Measurements from ENCODE around the gene CERS4.
"Not testable (repeated sequence)": the region's sequence is repeated elsewhere in the genome, so short reads cannot be mapped to it uniquely, and the experiment has no call there.

The CERS4 gene, protein sequence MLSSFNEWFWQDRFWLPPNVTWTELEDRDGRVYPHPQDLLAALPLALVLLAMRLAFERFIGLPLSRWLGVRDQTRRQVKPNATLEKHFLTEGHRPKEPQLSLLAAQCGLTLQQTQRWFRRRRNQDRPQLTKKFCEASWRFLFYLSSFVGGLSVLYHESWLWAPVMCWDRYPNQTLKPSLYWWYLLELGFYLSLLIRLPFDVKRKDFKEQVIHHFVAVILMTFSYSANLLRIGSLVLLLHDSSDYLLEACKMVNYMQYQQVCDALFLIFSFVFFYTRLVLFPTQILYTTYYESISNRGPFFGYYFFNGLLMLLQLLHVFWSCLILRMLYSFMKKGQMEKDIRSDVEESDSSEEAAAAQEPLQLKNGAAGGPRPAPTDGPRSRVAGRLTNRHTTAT

DNA sequence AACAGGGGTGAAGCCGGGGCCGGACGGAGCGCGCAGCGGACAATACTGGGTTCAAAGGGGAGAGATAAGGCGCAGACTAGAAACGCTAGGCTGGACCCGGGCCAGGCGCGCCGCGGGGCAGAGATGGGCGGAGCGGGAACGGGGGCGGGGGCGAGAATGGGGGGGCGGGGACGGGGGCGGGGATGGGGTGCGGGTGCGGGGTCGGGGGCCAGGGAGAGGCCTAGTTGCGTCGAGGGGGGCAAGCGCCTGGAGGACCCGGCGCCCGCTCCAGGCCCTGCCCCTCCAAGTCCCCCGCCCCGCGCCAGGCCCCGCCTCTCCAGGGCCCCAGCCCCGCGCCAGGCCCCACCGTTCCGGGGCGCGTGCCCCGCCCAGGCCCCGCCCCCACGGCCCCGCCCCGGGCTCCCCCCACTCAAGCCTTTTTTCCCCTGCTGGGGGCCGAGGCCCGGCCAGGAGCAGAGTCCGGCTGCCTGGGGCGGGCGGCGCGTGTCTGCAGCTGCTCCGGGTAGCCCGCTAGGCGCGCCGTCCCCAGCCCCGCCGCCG, at the start of gene CERS4:
TSS of gene CERS4 (plus strand) at position 449 of the 540 bp plus-strand sequence. CDS start 41,707 bp downstream, outside the sequence.
- peak; percentile 69 for DNase-seq (ENCODE audit: low read depth)

GRCh38 chr19:8161135-8161646, 48.0 kb upstream of the CERS4 start:
- DNase-seq (ENCODE audit: low read depth): no peak

DNA sequence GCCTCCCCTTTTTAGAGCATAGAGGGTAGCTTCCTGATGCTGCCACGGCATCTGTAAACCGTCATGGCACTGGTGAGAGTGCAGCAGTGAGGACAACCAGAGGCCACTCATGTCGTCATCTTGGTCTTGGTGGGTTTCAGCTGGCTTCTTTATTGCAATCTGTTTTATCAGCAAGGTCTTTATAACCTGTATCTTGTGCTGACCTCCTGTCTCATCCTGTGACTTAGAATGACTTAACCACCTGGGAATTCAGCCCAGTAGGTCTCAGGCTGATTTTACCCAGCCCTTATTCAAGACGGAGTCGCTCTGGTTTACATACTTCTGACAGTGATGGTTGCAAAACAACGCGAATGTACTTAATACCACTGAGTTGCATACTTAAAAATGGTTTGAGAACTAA, 45.4 kb upstream of the CERS4 start:
- DNase-seq (ENCODE audit: low read depth): no peak

GRCh38 chr19:8167985-8168384, 41.2 kb upstream of the CERS4 start:
- DNase-seq (ENCODE audit: low read depth): no peak

DNA sequence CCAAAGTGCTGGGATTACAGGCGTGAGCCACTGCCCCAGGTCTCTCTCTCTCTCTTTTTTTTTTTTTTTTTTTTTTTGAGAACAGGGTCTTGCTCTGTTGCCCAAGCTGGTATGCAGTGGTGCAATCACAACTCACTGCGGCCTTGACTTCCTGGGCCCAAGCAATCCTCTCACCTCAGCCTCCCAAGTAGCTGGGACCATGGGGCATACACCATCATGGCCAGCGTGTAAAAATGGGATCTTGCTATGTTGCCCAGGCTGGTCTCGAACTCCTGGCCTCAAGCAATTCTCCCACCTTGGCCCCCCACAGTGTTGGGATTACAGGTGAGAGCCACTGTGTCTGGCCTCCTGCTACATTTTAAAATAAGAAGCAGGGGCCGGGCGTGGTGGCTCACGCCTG, 40.6 kb upstream of the CERS4 start:
- no peak for DNase-seq (ENCODE audit: low read depth)

- no peak for DNase-seq (ENCODE audit: low read depth)
These were observed 34.5 kb upstream of the CERS4 start for GRCh38 chr19:8174706-8175105.

DNA sequence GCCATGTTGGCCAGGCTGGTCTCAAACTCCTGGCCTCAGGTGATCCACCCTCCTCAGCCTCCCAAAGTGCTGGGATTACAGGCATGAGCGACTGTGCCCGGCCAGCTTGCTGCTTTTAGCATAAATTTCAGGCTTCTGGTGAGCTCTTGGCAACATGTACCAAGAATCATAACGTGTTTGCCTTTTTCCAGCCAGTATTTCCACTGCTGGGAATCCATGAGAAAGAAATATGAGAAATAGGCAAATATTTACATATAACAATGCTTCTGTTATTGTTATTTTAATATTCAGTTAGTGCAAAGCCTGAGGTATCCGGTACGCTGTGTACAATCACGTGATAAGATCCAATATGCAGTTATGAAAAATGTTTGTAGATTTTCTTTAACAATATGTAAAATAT, 29.2 kb upstream of the CERS4 start:
- no peak for DNase-seq (ENCODE audit: low read depth)

- DNase-seq (ENCODE audit: low read depth): no peak
These were observed 24.9 kb upstream of the CERS4 start for GRCh38 chr19:8184274-8184673.

DNA sequence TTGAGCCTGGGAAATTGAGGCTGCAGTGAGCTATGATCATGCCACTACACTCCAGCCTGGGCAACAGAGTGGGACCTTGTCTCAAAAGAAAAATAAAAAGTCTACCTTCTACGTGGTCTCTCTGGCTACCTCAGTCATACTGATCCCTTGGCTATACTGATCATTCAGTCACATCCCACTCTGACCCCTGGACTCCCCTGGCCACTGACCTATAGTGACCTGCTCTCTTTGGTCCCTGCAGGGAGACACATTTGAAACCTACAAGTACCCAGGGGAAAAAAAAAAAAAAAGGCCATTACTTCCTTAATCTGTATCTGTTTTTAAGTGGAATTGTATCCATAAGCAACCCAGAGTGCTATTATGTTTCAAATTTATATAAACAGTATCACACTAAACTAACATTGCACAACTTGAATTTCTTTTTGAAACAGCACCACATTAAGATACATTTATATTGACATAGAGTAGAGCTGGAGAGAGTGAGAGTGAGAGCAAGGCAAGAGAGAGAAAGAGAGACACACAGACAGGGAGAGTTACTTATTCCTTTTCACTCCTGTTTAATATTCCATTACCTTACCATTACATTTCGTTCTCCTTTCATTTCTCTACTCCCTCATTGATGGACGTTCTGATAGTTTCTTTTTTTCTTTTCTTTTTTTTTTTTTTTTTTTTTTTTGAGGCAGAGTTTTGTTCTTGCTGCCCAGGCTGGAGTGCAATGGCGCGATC, 23.7 kb upstream of the CERS4 start:
- no peak for DNase-seq (ENCODE audit: low read depth)

DNA sequence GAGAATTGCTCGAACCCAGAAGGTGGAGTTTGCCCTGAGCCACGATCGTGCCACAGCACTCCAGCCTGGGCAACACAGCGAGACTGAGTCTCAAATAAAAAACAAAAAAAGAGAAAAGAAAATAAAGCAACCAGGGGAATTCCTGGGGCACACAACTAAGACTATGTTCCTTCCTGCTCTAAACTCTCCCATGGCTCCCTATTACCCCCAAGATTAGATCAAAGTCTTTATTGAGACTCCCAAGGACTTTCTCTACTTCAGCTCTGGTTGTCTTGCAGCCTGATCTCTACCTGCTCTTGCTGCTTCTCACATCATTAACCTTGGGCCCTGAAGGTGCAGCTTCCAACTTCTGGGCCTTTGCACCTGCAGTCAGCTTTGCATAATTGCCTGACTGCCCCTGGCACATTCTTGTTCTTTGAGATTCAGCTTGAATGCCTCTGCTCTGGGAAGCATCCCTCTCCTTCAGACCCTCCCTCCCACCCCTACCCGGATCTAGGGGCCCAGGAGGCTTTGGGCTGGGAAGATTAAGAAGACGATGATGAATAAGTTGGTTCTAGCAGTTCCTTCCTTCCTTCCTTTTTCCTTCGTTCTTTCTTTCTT, 16.8 kb upstream of the CERS4 start:
- no peak for DNase-seq (ENCODE audit: low read depth)

DNA sequence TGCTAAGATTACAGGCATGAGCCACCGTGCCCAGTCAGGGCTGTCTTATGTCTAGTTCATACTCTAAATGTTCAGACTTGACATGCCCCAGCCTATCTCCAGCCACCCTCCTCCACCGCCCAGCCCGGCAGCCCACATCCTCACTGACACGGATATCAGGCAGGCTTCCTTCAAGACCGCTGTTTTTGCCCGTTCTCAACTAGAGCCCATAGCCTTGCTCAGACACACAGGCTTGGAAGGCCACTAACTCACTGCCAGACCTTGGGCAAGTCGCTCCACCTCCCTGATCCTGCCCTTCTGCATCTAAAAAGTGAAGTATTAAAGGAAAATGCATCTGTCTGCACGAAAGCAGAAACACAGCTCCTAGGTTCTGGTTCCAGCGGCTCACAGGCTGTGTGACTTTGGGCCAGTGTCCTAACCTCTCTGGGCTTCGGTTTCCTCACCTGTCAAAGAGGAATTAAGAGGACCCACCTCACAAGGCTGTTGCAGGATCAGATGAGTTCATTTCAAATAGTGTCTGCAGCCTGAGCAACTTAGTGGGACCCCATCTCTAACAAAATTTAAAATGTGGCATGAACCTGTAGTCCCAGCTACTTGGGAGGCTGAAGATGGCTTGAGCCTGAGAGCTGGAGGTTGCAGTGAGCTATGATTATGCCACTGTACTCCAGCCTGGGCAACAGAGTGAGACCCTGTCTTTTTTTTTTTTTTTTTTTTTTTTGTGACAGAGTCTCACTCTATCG, 14.5 kb upstream of the CERS4 start:
- DNase-seq (ENCODE audit: low read depth): no peak

DNA sequence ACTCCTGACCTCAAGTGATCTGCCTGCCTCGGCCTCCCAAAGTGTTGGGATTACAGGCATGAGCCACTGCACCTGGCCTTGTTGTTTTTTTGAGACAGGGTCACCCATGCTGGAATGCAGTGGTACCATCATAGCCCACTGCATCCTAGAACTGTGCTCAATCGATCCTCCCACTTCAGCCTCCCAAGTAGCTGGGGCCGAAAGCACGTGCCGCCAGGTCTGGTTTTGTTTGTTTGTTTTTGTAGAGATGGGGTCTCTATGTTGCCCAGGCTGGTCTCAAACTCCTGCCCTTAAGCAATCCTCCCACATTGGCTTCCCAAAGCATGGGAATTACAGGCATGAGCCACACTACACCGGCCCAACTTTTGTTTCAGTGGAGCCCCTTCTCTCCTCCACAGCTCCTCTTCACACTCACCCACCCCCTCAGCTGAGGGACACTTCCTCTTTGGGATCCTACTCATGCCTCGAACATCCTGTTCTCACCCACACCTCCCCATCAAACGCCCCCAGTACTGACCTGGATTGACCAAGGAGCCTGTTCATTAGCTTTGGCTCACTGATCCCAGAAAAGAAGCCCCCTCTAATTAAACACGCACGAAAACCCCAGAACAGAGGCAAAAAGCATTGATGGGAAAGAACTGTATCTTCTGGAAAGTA, 12.8 kb upstream of the CERS4 start:
- DNase-seq (ENCODE audit: low read depth): no peak

GRCh38 chr19:8203288-8204120, 5.7 kb upstream of the CERS4 start:
- DNase-seq (ENCODE audit: low read depth): not testable (repeated sequence)

- DNase-seq (ENCODE audit: low read depth): no peak
These were observed 4.2 kb upstream of the CERS4 start for GRCh38 chr19:8204961-8205360.

DNA sequence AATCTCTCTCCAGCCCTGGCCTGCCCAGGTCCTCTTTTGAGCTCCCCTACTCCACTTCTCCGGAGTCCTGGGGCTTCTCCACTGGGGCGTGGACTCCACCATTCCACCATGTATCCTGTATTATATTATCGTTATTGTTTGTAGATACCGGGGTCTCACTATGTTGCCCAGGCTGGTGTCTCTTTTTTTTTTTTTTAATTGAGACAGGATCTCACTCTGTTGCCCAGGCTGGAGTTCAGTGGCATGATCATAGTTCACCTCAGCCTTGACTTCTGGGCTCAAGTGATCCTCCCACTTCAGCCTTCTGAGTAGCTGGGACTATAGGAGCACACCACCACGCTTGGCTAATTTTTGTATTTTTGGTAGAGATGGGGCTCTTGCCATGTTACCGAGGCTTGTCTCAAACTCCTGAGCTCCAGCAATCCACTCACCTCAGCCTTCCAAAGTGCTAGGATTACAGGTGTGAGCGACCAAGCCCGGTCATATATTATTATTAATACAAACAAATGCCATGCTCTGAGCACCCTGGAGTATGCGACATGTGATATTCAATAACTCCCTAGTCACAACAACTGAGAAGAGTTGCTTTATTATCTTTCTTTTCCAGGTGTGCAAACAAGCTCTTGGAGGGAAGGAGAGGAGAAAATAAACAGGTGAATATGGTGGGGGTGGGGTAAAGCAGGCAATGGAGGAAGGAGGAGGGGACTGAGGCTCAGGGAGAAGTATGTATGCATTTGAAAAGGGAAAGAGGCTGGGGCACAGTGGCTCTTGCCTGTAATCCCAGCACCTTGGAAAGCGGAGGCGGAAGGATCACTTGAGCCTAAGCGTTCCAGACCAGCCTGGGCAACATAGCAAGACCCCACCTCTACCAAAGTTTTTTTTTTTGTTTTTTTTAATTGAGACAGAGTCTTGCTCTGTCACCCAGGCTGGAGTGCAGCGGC, 2.8 kb upstream of the CERS4 start:
- no peak for DNase-seq (ENCODE audit: low read depth)

DNA sequence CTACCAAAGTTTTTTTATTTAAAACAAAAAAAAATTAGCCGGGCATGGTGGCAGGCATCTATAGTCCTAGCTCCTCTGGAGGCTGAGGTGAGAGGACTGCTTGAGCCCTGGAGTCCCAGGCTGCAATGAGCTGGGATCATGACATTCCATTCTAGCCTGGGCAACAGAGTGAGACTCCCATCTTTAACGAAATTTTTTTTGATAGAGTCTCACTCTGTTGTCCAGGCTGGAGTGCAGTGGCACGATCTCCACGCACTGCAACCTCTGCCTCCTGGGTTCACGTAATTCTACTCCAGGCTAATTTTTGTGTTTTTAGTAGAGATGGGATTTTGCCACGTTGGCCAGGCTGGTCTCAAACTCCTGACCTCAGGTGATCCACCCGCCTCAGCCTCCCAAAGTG, 1.8 kb upstream of the CERS4 start:
- not testable (repeated sequence) for DNase-seq (ENCODE audit: low read depth)

- no peak for DNase-seq (ENCODE audit: low read depth)
These were observed 850 bp upstream of the CERS4 start for GRCh38 chr19:8208119-8208921.
